SK-N-SH (cell line): ENCODE results near the gene KLF7. TPM values are rescaled to one million over a fixed set of nuclear protein-coding genes. Genes with fewer than 3 reads are reported as not detected.

ENCODE experiments used
- CTCF ChIA-PET: fragments of 300-600, 350-600 bp; formaldehyde crosslinking; extraction: SDS; loops from one replicate; lab custom pipeline; 2021; lab: Yijun Ruan, JAX
- POLR2A ChIA-PET: fragments of 350-600 bp; sonication (Branson Sonifier 250); formaldehyde crosslinking; extraction: SDS; loops from one replicate; lab custom pipeline; 2020; ENCODE audit warnings: antibody characterized with exemption, inconsistent platforms; lab: Yijun Ruan, JAX
- DNase-seq: peaks from one replicate; pipeline ENCODE4 v3.0.0; 2012
- H2AFZ ChIP-seq: fragments of 200-600 bp; sonication (generic); 2 replicates; pipeline ENCODE4 v1.8.1; 2016; ENCODE audit warnings: antibody characterized with exemption, mild to moderate bottlenecking, low read depth
- H3F3A ChIP-seq: fragments of 200-600 bp; sonication (generic); replicated peaks from 2 replicates; pipeline ENCODE3; 2016; ENCODE audit warnings: antibody characterized with exemption, mild to moderate bottlenecking; ENCODE audit not compliant: insufficient read depth
- H3K27ac ChIP-seq, 2 experiments: fragments of 200-500 bp in 1 of 2; fragments of 200-600 bp in 1 of 2; sonication (Bioruptor generic) in 1 of 2; sonication (generic), shearing (Covaris generic) in 1 of 2; 2 replicates each; pipeline versions ENCODE4 v1.5.1 to v1.6.1; 2014 to 2016; ENCODE audit warnings: low read depth in 2 of 2, inconsistent platforms in 1 of 2, low read length in 1 of 2, mild to moderate bottlenecking in 1 of 2, mixed read lengths in 1 of 2
- H3K27me3 ChIP-seq: fragments of 200-600 bp; sonication (generic), shearing (Covaris generic); 2 replicates; pipeline ENCODE4 v1.6.1; 2016; ENCODE audit warnings: mixed run types; ENCODE audit not compliant: insufficient read depth
- H3K36me3 ChIP-seq, 2 experiments: fragments of 200-500 bp in 1 of 2; fragments of 200-600 bp in 1 of 2; sonication (Bioruptor generic) in 1 of 2; sonication (generic) in 1 of 2; replicated peaks in 1 of 2; 2 replicates each; pipeline versions ENCODE3 to v1.5.1; 2014 to 2016; ENCODE audit warnings: low read length in 1 of 2, mild to moderate bottlenecking in 1 of 2; ENCODE audit not compliant: insufficient read depth in 2 of 2, control insufficient read depth in 1 of 2
- H3K4me1 ChIP-seq, 2 experiments: fragments of 200-500 bp in 1 of 2; fragments of 200-600 bp in 1 of 2; sonication (Bioruptor generic) in 1 of 2; sonication (generic), shearing (Covaris generic) in 1 of 2; 2 replicates each; pipeline versions ENCODE4 v1.5.1 to v1.6.1; 2014 to 2016; ENCODE audit warnings: low read depth in 1 of 2, low read length in 1 of 2, mixed run types in 1 of 2; ENCODE audit not compliant: insufficient read depth in 2 of 2, control insufficient read depth in 1 of 2
- H3K4me2 ChIP-seq: fragments of 200-600 bp; sonication (generic), shearing (Covaris generic); 2 replicates; pipeline ENCODE4 v1.6.1; 2017; ENCODE audit warnings: mixed run types
- H3K4me3 ChIP-seq, 2 experiments: fragments of 200-500 bp in 1 of 2; fragments of 200-600 bp in 1 of 2; sonication (Bioruptor generic) in 1 of 2; sonication (generic), shearing (Covaris generic) in 1 of 2; 2 replicates each; pipeline versions ENCODE4 v1.5.1 to v1.8.1; 2014 to 2016; ENCODE audit warnings: low read depth in 2 of 2, inconsistent platforms in 1 of 2, low read length in 1 of 2, mild to moderate bottlenecking in 1 of 2, mixed read lengths in 1 of 2, moderate library complexity in 1 of 2
- H3K79me2 ChIP-seq: fragments of 200-600 bp; sonication (generic); 2 replicates; pipeline ENCODE4 v1.8.1; 2017; ENCODE audit warnings: mild to moderate bottlenecking; ENCODE audit not compliant: insufficient read depth
- H3K9ac ChIP-seq: fragments of 200-600 bp; sonication (generic); 2 replicates; pipeline ENCODE4 v1.6.1; 2017; ENCODE audit warnings: mixed run types
- H3K9me2 ChIP-seq: fragments of 200-600 bp; sonication (generic); 2 replicates; pipeline ENCODE4 v1.6.1; 2017; ENCODE audit warnings: mixed run types
- H3K9me3 ChIP-seq: fragments of 200-600 bp; sonication (generic); 2 replicates; pipeline ENCODE4 v1.6.1; 2017; ENCODE audit warnings: mixed run types, mild to moderate bottlenecking, moderate library complexity
- H4K20me1 ChIP-seq: fragments of 200-600 bp; sonication (generic); 2 replicates; pipeline ENCODE4 v1.6.1; 2017; ENCODE audit warnings: mild to moderate bottlenecking, mixed run types; ENCODE audit not compliant: insufficient read depth
- CHD2 ChIP-seq: fragments of 150-350 bp; IDR thresholded peaks from 2 replicates; pipeline ENCODE4 v1.6.1; 2018; ENCODE audit warnings: low read length; ENCODE audit not compliant: partially characterized antibody
- ELF1 ChIP-seq: IDR thresholded peaks from 2 replicates; pipeline ENCODE4 v1.4.0; 2012
- EP300 ChIP-seq, 2 experiments: IDR thresholded peaks; 2 replicates each; pipeline versions ENCODE4 v1.4.0 to v1.6.1; 2012; ENCODE audit warnings: borderline replicate concordance in 1 of 2, low read depth in 1 of 2, low read length in 1 of 2
- FOXJ3 ChIP-seq: sonication (generic); formaldehyde crosslinking; IDR thresholded peaks from 2 replicates; pipeline ENCODE4 v1.5.1; 2020; ENCODE audit warnings: mild to moderate bottlenecking, missing genetic modification reagents
- FOXM1 ChIP-seq: IDR thresholded peaks from 2 replicates; pipeline ENCODE4 v1.4.0; 2012; ENCODE audit warnings: low read depth, mild to moderate bottlenecking
- GABPA ChIP-seq: IDR thresholded peaks from 2 replicates; pipeline ENCODE4 v1.4.0; 2012; ENCODE audit warnings: low read depth, mild to moderate bottlenecking
- GATA2 ChIP-seq: sonication (generic); formaldehyde crosslinking; IDR thresholded peaks from 2 replicates; pipeline ENCODE4 v1.5.0; 2020; ENCODE audit warnings: mild to moderate bottlenecking, missing genetic modification reagents
- MXI1 ChIP-seq: IDR thresholded peaks from 2 replicates; pipeline ENCODE4 v1.6.1; 2012; ENCODE audit warnings: mild to moderate bottlenecking, low read depth, low read length, improper control_type of control experiment
- NFIC ChIP-seq: IDR thresholded peaks from 2 replicates; pipeline ENCODE4 v1.4.0; 2012; ENCODE audit warnings: borderline replicate concordance
- NRF1 ChIP-seq: IDR thresholded peaks from 2 replicates; pipeline ENCODE4 v1.6.1; 2012; ENCODE audit warnings: low read depth, mild to moderate bottlenecking, low read length
- POLR2AphosphoS5 ChIP-seq: IDR thresholded peaks from 2 replicates; pipeline ENCODE4 v1.6.1; 2012; ENCODE audit warnings: low read depth, low read length
- REST ChIP-seq: IDR thresholded peaks from 2 replicates; pipeline ENCODE4 v1.6.1; 2012; ENCODE audit warnings: mild to moderate bottlenecking, low read depth, low read length, moderate library complexity
- RXRA ChIP-seq: IDR thresholded peaks from 2 replicates; pipeline ENCODE4 v1.4.0; 2012; ENCODE audit warnings: low read depth, mild to moderate bottlenecking, borderline replicate concordance
- SIN3A ChIP-seq: IDR thresholded peaks from 2 replicates; pipeline ENCODE4 v1.6.1; 2012; ENCODE audit warnings: low read depth, mild to moderate bottlenecking, low read length, moderate library complexity, borderline replicate concordance
- TCF12 ChIP-seq: IDR thresholded peaks from 2 replicates; pipeline ENCODE4 v1.4.0; 2012
- YY1 ChIP-seq: IDR thresholded peaks from 2 replicates; pipeline ENCODE4 v1.4.0; 2012; ENCODE audit warnings: low read depth, mild to moderate bottlenecking
- WGBS: methylation state at CpG from one replicate; pipeline ENCODE4 v1.1.6; 2017; ENCODE audit warnings: low lambda C conversion rate; 5-methylcytosine and 5-hydroxymethylcytosine counted together
- polyA plus RNA-seq, 3 experiments: library from polyadenylated mRNA; depleted of rRNA; stranded (reverse); fragments of >200 nt; gene quantifications; 2 replicates each; pipeline ENCODE4 v1.2.3, GENCODE V29; 2012
- TF ChIP-seq, protein P1 (sequence below): IDR thresholded peaks from 2 replicates; pipeline ENCODE4 v1.4.0; 2012; ENCODE audit warnings: low read depth
- TF ChIP-seq, protein P2 (sequence below): fragments of 150-350 bp; IDR thresholded peaks from 2 replicates; pipeline ENCODE4 v1.6.1; 2017; ENCODE audit warnings: antibody characterized with exemption, low read length, low read depth, borderline replicate concordance
- TF ChIP-seq, protein P3 (sequence below): fragments of 200-600 bp; sonication (generic); IDR thresholded peaks from 2 replicates; pipeline ENCODE4 v1.6.1; 2017; ENCODE audit warnings: antibody characterized with exemption, mild to moderate bottlenecking, moderate library complexity
- TF ChIP-seq, protein P4 (sequence below): IDR thresholded peaks from 2 replicates; pipeline ENCODE4; 2012

Gene KLF7
- polyA plus RNA-seq, 1 of the 3 experiments (the other 2 are of a cell fraction) = 7.5 TPM

- TF ChIP-seq NRF1 = no peak
- no peak for TF ChIP-seq MXI1
- no peak for TF ChIP-seq YY1
- no peak for TF ChIP-seq GATA2 (CRISPR knock-in tag)
- Histone ChIP-seq H3K27me3 (no peaks in the 10 kb centered on the region), H3K27ac (peak overlapping the region in 1 of 2 experiments; percentile 37; a peak in 2 of 4 replicates), H4K20me1 (peaks cover 99% of the 10 kb centered on the region), H3K4me1 (peaks cover 25 to 48% of the 10 kb centered on the region in 2 experiments; a peak in 2 of 4 replicates), H3K4me2 (peak overlapping the region; percentile 2; the same call in 1 of the 2 replicates), H3F3A (peaks cover 30% of the 10 kb centered on the region), H3K9me3 (no peaks in the 10 kb centered on the region), H2AFZ (no peak overlapping the region), H3K36me3 (peaks cover 7 to 19% of the 10 kb centered on the region in 2 experiments), H3K4me3 (no peak overlapping the region), H3K9me2 (no peaks in the 10 kb centered on the region), H3K79me2 (peaks cover 100% of the 10 kb centered on the region), H3K9ac (no peak overlapping the region)
- ChIA-PET POLR2A (interaction anchor here (1.2 kb wide), 1 partner anchor 11 kb away, joined by 3 read pairs; no protein-coding TSS in a partner anchor), CTCF (interaction anchor here (1.2 kb wide), 2 partner anchors 16 to 19 kb away, joined by 3 to 5 read pairs; no protein-coding TSS in a partner anchor)
- DNase-seq = no peak
- 98% methylated on average over 2 of the region's 2 CpGs for WGBS
These were observed 34.7 kb downstream of the KLF7 start for GRCh38 chr2:207130958-207131521.

- Histone ChIP-seq H3K27me3 (no peaks in the 10 kb centered on the region), H3K27ac (no peak overlapping the region; a peak in 1 of 4 replicates), H3K4me1 (peaks cover 21 to 38% of the 10 kb centered on the region in 2 experiments; a peak in 2 of 4 replicates), H3F3A (peaks cover 30% of the 10 kb centered on the region), H3K9me2 (no peaks in the 10 kb centered on the region), H3K4me2 (no peak overlapping the region), H2AFZ (no peak overlapping the region), H3K79me2 (peaks cover 100% of the 10 kb centered on the region), H4K20me1 (peaks cover 99% of the 10 kb centered on the region), H3K9ac (no peak overlapping the region), H3K36me3 (peaks cover 7 to 29% of the 10 kb centered on the region in 2 experiments), H3K9me3 (no peaks in the 10 kb centered on the region), H3K4me3 (no peak overlapping the region; a peak in 1 of 4 replicates)
- no peak for DNase-seq
- WGBS = 91% methylated on average over 4 of the region's 4 CpGs
- POLR2A ChIA-PET = no interaction called here
- TF ChIP-seq FOXJ3 (CRISPR knock-in tag) (no peak), CHD2 (no peak), GABPA (no peak), EP300 (IDR thresholded peaks at IDR 0.05; ENCODE audit: borderline replicate concordance in 1 of 2, low read depth in 1 of 2, low read length in 1 of 2) (no peak), ELF1 (no peak), POLR2AphosphoS5 (no peak), MXI1 (no peak), GATA2 (CRISPR knock-in tag) (no peak), SIN3A (no peak), NFIC (no peak), TCF12 (no peak), FOXM1 (no peak), REST (no peak), RXRA (no peak), NRF1 (no peak)
- TF ChIP-seq, protein P1, sequence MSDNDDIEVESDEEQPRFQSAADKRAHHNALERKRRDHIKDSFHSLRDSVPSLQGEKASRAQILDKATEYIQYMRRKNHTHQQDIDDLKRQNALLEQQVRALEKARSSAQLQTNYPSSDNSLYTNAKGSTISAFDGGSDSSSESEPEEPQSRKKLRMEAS = no peak
- TF ChIP-seq, protein P2, sequence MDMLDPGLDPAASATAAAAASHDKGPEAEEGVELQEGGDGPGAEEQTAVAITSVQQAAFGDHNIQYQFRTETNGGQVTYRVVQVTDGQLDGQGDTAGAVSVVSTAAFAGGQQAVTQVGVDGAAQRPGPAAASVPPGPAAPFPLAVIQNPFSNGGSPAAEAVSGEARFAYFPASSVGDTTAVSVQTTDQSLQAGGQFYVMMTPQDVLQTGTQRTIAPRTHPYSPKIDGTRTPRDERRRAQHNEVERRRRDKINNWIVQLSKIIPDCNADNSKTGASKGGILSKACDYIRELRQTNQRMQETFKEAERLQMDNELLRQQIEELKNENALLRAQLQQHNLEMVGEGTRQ = no peak
- TF ChIP-seq, protein P3, sequence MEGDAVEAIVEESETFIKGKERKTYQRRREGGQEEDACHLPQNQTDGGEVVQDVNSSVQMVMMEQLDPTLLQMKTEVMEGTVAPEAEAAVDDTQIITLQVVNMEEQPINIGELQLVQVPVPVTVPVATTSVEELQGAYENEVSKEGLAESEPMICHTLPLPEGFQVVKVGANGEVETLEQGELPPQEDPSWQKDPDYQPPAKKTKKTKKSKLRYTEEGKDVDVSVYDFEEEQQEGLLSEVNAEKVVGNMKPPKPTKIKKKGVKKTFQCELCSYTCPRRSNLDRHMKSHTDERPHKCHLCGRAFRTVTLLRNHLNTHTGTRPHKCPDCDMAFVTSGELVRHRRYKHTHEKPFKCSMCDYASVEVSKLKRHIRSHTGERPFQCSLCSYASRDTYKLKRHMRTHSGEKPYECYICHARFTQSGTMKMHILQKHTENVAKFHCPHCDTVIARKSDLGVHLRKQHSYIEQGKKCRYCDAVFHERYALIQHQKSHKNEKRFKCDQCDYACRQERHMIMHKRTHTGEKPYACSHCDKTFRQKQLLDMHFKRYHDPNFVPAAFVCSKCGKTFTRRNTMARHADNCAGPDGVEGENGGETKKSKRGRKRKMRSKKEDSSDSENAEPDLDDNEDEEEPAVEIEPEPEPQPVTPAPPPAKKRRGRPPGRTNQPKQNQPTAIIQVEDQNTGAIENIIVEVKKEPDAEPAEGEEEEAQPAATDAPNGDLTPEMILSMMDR = no peak
- TF ChIP-seq, protein P4, sequence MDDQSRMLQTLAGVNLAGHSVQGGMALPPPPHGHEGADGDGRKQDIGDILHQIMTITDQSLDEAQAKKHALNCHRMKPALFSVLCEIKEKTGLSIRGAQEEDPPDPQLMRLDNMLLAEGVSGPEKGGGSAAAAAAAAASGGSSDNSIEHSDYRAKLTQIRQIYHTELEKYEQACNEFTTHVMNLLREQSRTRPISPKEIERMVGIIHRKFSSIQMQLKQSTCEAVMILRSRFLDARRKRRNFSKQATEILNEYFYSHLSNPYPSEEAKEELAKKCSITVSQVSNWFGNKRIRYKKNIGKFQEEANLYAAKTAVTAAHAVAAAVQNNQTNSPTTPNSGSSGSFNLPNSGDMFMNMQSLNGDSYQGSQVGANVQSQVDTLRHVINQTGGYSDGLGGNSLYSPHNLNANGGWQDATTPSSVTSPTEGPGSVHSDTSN = no peak
- CTCF ChIA-PET = interaction anchor here (1.2 to 1.9 kb wide), 3 partner anchors 9 to 20 kb away, joined by 3 to 5 read pairs (median 4); no protein-coding TSS in a partner anchor
These were observed 35.9 kb downstream of the KLF7 start for GRCh38 chr2:207129821-207130220.
